HepG2 (cell line): ENCODE results near the gene ETFB. TPM values are rescaled to one million over a fixed set of nuclear protein-coding genes. Genes with fewer than 3 reads are reported as not detected.

Experiments
- DPF2 ChIP-seq: sonication (generic); formaldehyde crosslinking; IDR thresholded peaks from 2 replicates; pipeline ENCODE4 v1.4.0; 2020; ENCODE audit warnings: mild to moderate bottlenecking, low read depth, missing genetic modification reagents, borderline replicate concordance
- FOXJ3 ChIP-seq: sonication (generic); formaldehyde crosslinking; IDR thresholded peaks from 2 replicates; pipeline ENCODE4 v1.4.0; 2020; ENCODE audit warnings: missing genetic modification reagents, mild to moderate bottlenecking, borderline replicate concordance
- JUN ChIP-seq: sonication (generic); formaldehyde crosslinking; IDR thresholded peaks from 2 replicates; pipeline ENCODE4 v1.4.0; 2020; ENCODE audit warnings: mild to moderate bottlenecking, missing genetic modification reagents
- KAT8 ChIP-seq: IDR thresholded peaks from 2 replicates; pipeline ENCODE4 v1.6.1; 2016; ENCODE audit warnings: missing genetic modification reagents, missing compliant biosample characterization
- KDM5B ChIP-seq: sonication (generic); formaldehyde crosslinking; IDR thresholded peaks from 2 replicates; pipeline ENCODE4 v1.4.0; 2020; ENCODE audit warnings: missing genetic modification reagents, mild to moderate bottlenecking, borderline replicate concordance
- MAF1 ChIP-seq: sonication (generic); formaldehyde crosslinking; IDR thresholded peaks from 2 replicates; pipeline ENCODE4 v1.5.0; 2020; ENCODE audit warnings: missing genetic modification reagents, borderline replicate concordance
- MEF2D ChIP-seq: sonication (generic); formaldehyde crosslinking; IDR thresholded peaks from 2 replicates; pipeline ENCODE4 v1.5.1; 2020; ENCODE audit warnings: mild to moderate bottlenecking, missing genetic modification reagents
- NFKBIZ ChIP-seq: IDR thresholded peaks from 2 replicates; pipeline ENCODE4 v1.6.1; 2018; ENCODE audit warnings: missing genetic modification reagents, missing compliant biosample characterization
- NR2F6 ChIP-seq, 2 experiments: IDR thresholded peaks; 2 replicates each; pipeline ENCODE4 v1.6.1; 2016; ENCODE audit warnings: antibody characterized with exemption in 1 of 2, mild to moderate bottlenecking in 1 of 2
- PHF21A ChIP-seq: sonication (generic); formaldehyde crosslinking; IDR thresholded peaks from 2 replicates; pipeline ENCODE4 v1.5.0; 2020; ENCODE audit warnings: mild to moderate bottlenecking, missing genetic modification reagents
- POLR2AphosphoS5 ChIP-seq: IDR thresholded peaks from 2 replicates; pipeline ENCODE4 v1.6.1; 2012; ENCODE audit warnings: low read depth, low read length
- SMC3 ChIP-seq: IDR thresholded peaks from 2 replicates; pipeline ENCODE4 v1.6.1; 2011; ENCODE audit warnings: low read length, improper control_type of control experiment
- TCF7 ChIP-seq: sonication (generic); IDR thresholded peaks from 2 replicates; pipeline ENCODE4 v1.6.1; 2016; ENCODE audit warnings: antibody characterized with exemption, low read depth
- ZNF317 ChIP-seq: sonication (generic); formaldehyde crosslinking; IDR thresholded peaks from 2 replicates; pipeline ENCODE4 v1.5.0; 2020; ENCODE audit warnings: mild to moderate bottlenecking, missing genetic modification reagents
- polyA plus RNA-seq, 8 experiments: library from polyadenylated mRNA; depleted of rRNA in 3 of 8; stranded (reverse) in 7 of 8; unstranded in 1 of 8; fragments of >200 nt; fragmentation: Illumina TruSeq in 4 of 8; extraction: Trizol in 4 of 8; gene quantifications; 2 replicates each; pipeline versions ENCODE4 v1.2.1 to v1.2.3, GENCODE V29; 2011 to 2016; ENCODE audit warnings: low read depth in 4 of 8, missing spikeins in 1 of 8, mixed read lengths in 1 of 8; ENCODE audit not compliant: insufficient read depth in 1 of 8
- total RNA-seq, 5 experiments: library from RNA; depleted of rRNA; stranded (reverse); fragments of >200 nt; fragmentation: Illumina TruSeq; extraction: Trizol; gene quantifications; 2 replicates each; pipeline ENCODE4 v1.2.3, GENCODE V29; 2016; ENCODE audit warnings: low read depth in 1 of 5
- TF ChIP-seq, protein P1 (sequence below): sonication (generic); formaldehyde crosslinking; IDR thresholded peaks from 2 replicates; pipeline ENCODE4 v1.4.0; 2020; ENCODE audit warnings: mild to moderate bottlenecking, missing genetic modification reagents, borderline replicate concordance
- TF ChIP-seq, protein P2 (sequence below): sonication (generic); formaldehyde crosslinking; IDR thresholded peaks from 2 replicates; pipeline ENCODE4 v1.4.0; 2020; ENCODE audit warnings: missing genetic modification reagents
- TF ChIP-seq, protein P3 (sequence below): sonication (generic); formaldehyde crosslinking; IDR thresholded peaks from 2 replicates; pipeline ENCODE4 v1.8.0; 2022; ENCODE audit warnings: missing genetic modification reagents, mild to moderate bottlenecking, moderate library complexity, borderline replicate concordance
- TF ChIP-seq, protein P4 (sequence below): sonication (generic); formaldehyde crosslinking; IDR thresholded peaks from 2 replicates; pipeline ENCODE4 v1.8.0; 2022; ENCODE audit warnings: missing genetic modification reagents, low read depth, mild to moderate bottlenecking, borderline replicate concordance

The ETFB gene
- total and polyA plus RNA-seq, 2 of the 13 experiments (the other 11 are each of a cell fraction or from before 2014, with no cell fraction given), result 678 to 1,314 TPM

DNA sequence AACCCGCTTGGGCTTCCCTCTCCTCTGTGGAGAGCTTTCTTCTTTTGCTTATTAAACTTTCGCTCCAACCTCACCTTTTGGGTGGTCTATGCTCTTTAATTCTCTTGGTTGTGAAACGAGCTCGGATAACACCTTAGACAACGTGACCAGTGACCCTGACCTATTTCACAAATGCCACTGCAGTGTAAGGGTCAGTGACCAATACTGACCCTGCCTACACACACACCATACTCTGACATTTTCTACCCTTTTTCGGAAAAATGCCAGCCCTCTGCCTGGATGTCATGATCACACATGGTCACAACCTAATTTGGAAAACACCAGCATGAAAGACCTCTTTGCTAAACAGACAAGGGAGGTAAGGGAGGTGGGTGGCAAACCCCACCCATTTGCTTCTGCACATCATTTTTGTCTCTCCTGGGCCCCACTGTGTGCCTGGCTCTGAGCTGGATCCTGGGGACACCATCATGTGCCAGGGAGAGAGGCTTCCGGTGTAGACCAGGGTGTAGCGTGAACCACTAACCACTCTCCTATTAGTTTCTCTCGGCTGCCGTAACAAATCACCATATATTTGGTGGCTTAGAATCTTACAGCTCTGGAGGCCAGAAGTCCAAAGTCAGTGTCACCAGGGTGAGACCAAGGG, 9.9 kb downstream of the ETFB start (continued):
- TF ChIP-seq, protein P1, sequence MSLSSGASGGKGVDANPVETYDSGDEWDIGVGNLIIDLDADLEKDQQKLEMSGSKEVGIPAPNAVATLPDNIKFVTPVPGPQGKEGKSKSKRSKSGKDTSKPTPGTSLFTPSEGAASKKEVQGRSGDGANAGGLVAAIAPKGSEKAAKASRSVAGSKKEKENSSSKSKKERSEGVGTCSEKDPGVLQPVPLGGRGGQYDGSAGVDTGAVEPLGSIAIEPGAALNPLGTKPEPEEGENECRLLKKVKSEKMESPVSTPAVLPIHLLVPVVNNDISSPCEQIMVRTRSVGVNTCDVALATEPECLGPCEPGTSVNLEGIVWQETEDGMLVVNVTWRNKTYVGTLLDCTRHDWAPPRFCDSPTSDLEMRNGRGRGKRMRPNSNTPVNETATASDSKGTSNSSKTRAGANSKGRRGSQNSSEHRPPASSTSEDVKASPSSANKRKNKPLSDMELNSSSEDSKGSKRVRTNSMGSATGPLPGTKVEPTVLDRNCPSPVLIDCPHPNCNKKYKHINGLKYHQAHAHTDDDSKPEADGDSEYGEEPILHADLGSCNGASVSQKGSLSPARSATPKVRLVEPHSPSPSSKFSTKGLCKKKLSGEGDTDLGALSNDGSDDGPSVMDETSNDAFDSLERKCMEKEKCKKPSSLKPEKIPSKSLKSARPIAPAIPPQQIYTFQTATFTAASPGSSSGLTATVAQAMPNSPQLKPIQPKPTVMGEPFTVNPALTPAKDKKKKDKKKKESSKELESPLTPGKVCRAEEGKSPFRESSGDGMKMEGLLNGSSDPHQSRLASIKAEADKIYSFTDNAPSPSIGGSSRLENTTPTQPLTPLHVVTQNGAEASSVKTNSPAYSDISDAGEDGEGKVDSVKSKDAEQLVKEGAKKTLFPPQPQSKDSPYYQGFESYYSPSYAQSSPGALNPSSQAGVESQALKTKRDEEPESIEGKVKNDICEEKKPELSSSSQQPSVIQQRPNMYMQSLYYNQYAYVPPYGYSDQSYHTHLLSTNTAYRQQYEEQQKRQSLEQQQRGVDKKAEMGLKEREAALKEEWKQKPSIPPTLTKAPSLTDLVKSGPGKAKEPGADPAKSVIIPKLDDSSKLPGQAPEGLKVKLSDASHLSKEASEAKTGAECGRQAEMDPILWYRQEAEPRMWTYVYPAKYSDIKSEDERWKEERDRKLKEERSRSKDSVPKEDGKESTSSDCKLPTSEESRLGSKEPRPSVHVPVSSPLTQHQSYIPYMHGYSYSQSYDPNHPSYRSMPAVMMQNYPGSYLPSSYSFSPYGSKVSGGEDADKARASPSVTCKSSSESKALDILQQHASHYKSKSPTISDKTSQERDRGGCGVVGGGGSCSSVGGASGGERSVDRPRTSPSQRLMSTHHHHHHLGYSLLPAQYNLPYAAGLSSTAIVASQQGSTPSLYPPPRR (CRISPR knock-in tag), result peak; percentile 83
- TF ChIP-seq KDM5B (CRISPR knock-in tag) (0 out of 2 replicates have a peak, but pooled peaks have one; percentile 35), FOXJ3 (CRISPR knock-in tag) (0 out of 2 replicates have a peak, but pooled peaks have one; percentile 27), MAF1 (CRISPR knock-in tag) (no peak), KAT8 (CRISPR knock-in tag) (0 out of 2 replicates have a peak, but pooled peaks have one; percentile 39), TCF7 (peak; percentile 60; the same call in 1 of the 2 replicates), ZNF317 (peak; percentile 80; the same call in 1 of the 2 replicates), NFKBIZ (0 out of 2 replicates have a peak, but pooled peaks have one; percentile 41), POLR2AphosphoS5 (peak; percentile 24; the same call in 1 of the 2 replicates), DPF2 (CRISPR knock-in tag) (peak; percentile 60), SMC3 (no peak), PHF21A (CRISPR knock-in tag) (peak; percentile 72; the same call in 1 of the 2 replicates), JUN (0 out of 2 replicates have a peak, but pooled peaks have one; percentile 42), NR2F6 (IDR thresholded peaks at IDR 0.05) (peak; percentile 98), NR2F6 (CRISPR knock-in tag; IDR thresholded peaks at IDR 0.05) (peak; percentile 99), MEF2D (peak; percentile 39; the same call in 1 of the 2 replicates)
- TF ChIP-seq, protein P2, sequence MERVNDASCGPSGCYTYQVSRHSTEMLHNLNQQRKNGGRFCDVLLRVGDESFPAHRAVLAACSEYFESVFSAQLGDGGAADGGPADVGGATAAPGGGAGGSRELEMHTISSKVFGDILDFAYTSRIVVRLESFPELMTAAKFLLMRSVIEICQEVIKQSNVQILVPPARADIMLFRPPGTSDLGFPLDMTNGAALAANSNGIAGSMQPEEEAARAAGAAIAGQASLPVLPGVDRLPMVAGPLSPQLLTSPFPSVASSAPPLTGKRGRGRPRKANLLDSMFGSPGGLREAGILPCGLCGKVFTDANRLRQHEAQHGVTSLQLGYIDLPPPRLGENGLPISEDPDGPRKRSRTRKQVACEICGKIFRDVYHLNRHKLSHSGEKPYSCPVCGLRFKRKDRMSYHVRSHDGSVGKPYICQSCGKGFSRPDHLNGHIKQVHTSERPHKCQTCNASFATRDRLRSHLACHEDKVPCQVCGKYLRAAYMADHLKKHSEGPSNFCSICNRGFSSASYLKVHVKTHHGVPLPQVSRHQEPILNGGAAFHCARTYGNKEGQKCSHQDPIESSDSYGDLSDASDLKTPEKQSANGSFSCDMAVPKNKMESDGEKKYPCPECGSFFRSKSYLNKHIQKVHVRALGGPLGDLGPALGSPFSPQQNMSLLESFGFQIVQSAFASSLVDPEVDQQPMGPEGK (CRISPR knock-in tag), result peak; percentile 62; the same call in 1 of the 2 replicates
- TF ChIP-seq, protein P3, sequence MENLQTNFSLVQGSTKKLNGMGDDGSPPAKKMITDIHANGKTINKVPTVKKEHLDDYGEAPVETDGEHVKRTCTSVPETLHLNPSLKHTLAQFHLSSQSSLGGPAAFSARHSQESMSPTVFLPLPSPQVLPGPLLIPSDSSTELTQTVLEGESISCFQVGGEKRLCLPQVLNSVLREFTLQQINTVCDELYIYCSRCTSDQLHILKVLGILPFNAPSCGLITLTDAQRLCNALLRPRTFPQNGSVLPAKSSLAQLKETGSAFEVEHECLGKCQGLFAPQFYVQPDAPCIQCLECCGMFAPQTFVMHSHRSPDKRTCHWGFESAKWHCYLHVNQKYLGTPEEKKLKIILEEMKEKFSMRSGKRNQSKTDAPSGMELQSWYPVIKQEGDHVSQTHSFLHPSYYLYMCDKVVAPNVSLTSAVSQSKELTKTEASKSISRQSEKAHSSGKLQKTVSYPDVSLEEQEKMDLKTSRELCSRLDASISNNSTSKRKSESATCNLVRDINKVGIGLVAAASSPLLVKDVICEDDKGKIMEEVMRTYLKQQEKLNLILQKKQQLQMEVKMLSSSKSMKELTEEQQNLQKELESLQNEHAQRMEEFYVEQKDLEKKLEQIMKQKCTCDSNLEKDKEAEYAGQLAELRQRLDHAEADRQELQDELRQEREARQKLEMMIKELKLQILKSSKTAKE (CRISPR knock-in tag), result peak; percentile 30; the same call in 1 of the 2 replicates
- TF ChIP-seq, protein P4, sequence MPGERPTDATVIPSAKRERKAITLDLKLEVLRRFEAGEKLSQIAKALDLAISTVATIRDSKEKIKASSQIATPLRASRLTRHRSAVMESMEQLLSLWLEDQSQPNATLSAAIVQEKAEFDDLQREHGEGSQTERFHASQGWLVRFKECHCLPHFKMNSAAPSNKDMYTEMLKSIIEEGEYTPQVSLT (CRISPR knock-in tag), result no peak
